ENCODE results near the gene MSTO1.
"Not testable (repeated sequence)": the region's sequence is repeated elsewhere in the genome, so short reads cannot be mapped to it uniquely, and the experiment has no call there.

Gene MSTO1

GRCh38 chr1:155613226-155613625 lies 3.2 kb downstream of the MSTO1 start:
- DNase-seq (ENCODE audit: low read depth) = not testable (repeated sequence)

- DNase-seq (ENCODE audit: low read depth) = no peak
Observed at GRCh38 chr1:155622191-155622590, 12.2 kb downstream of the MSTO1 start.

GRCh38 chr1:155623357-155623756 lies 13.3 kb downstream of the MSTO1 start:
- no peak for DNase-seq (ENCODE audit: low read depth)

GRCh38 chr1:155626428-155626827 lies 16.4 kb downstream of the MSTO1 start:
- DNase-seq (ENCODE audit: low read depth) = not testable (repeated sequence)

GRCh38 chr1:155636397-155637153 lies 26.6 kb downstream of the MSTO1 start:
- DNase-seq (ENCODE audit: low read depth) = no peak

GRCh38 chr1:155640367-155640766 lies 30.3 kb downstream of the MSTO1 start:
- no peak for DNase-seq (ENCODE audit: low read depth)

- not testable (repeated sequence) for DNase-seq (ENCODE audit: low read depth)
Observed at GRCh38 chr1:155642559-155643180, 32.7 kb downstream of the MSTO1 start.

- no peak for DNase-seq (ENCODE audit: low read depth)
Observed at GRCh38 chr1:155643230-155643629, 33.2 kb downstream of the MSTO1 start.

GRCh38 chr1:155645034-155645598 lies 35.1 kb downstream of the MSTO1 start:
- DNase-seq (ENCODE audit: low read depth) = no peak

GRCh38 chr1:155645648-155646047 lies 35.6 kb downstream of the MSTO1 start:
- no peak for DNase-seq (ENCODE audit: low read depth)

- DNase-seq (ENCODE audit: low read depth) = no peak
Observed at GRCh38 chr1:155646307-155646706, 36.3 kb downstream of the MSTO1 start.

GRCh38 chr1:155648207-155649147 lies 38.5 kb downstream of the MSTO1 start:
- DNase-seq (ENCODE audit: low read depth) = no peak

- no peak for DNase-seq (ENCODE audit: low read depth)
Observed at GRCh38 chr1:155649676-155650075, 39.7 kb downstream of the MSTO1 start.

GRCh38 chr1:155650231-155650757 lies 40.3 kb downstream of the MSTO1 start:
- DNase-seq (ENCODE audit: low read depth) = no peak

- DNase-seq (ENCODE audit: low read depth) = no peak
Observed at GRCh38 chr1:155651861-155652661, 42.0 kb downstream of the MSTO1 start.

GRCh38 chr1:155652951-155653350 lies 42.9 kb downstream of the MSTO1 start:
- DNase-seq (ENCODE audit: low read depth) = no peak

GRCh38 chr1:155657463-155657862 lies 47.4 kb downstream of the MSTO1 start:
- no peak for DNase-seq (ENCODE audit: low read depth)

GRCh38 chr1:155661239-155661638 lies 51.2 kb downstream of the MSTO1 start:
- DNase-seq (ENCODE audit: low read depth) = not testable (repeated sequence)

All from T follicular helper cell (primary cell).